ENCODE data around the gene ITGA2B.
"Not testable (repeated sequence)": the region's sequence is repeated elsewhere in the genome, so short reads cannot be mapped to it uniquely, and the experiment has no call there.

Gene ITGA2B

DNA sequence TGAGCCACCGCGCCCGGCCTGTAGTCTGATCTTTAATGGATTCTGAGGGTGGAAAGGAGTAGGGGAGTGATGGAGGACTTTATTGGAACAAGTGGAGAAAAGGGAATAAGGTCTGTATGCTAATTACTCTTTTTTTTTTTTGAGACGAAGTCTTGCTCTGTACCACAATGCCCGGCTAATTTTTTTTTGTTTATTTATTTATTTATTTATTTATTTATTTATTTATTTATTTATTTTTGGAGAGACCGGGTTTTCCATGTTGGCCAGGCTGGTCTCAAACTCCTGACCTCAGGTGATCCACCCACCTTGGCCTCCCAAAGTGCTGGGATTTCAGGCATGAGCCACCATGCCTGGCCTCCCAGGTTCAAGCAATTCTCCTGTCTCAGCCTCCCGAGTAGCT lies 59.9 kb downstream of the ITGA2B start:
- not testable (repeated sequence) for DNase-seq

GRCh38 chr17:44327715-44328449 lies 61.6 kb downstream of the ITGA2B start:
- DNase-seq = no peak

- peak; percentile 94 for DNase-seq
These were observed 62.5 kb downstream of the ITGA2B start for GRCh38 chr17:44326861-44327444.

DNA sequence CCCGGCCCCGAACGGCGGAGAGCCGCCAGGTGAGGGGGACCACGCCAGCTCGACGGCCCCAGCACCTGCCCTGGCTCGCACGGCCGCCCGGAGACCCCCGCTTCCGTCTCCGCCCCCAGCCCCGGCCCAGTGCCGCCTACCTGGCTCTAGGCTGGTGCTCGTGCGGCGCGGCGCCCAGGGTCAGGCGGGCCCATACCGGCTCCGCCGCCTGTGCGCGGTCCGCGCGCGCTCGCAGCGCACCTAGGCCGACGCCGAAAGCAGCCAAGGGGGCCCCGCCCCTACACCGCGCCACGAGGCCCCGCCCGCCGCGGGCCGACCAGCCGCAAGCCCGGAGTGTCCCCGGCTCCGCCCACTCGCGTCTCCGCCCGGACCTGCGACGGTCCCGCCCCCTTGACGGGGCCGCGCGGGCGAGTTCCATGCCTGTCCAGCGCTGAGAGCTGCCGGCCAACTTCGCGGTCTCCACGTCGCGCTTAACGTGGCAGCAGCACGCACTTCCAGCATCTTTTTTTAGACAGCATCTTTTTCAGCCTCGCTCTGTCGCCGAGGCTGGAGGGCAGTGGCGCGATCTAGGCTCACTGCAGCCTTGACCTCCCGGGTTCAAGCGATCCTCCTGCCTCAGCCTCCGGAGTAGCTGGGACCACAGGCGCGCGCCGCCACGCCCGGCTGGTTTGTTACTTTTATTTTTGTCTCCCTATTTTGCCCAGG lies 64.7 kb downstream of the ITGA2B start, which contains the start of gene SLC25A39:
Gene SLC25A39, minus strand, starts transcription at position 253 of the 705 bp plus-strand sequence. CDS start 1,261 bp downstream, outside the sequence.
- DNase-seq = peak; percentile 94

DNA sequence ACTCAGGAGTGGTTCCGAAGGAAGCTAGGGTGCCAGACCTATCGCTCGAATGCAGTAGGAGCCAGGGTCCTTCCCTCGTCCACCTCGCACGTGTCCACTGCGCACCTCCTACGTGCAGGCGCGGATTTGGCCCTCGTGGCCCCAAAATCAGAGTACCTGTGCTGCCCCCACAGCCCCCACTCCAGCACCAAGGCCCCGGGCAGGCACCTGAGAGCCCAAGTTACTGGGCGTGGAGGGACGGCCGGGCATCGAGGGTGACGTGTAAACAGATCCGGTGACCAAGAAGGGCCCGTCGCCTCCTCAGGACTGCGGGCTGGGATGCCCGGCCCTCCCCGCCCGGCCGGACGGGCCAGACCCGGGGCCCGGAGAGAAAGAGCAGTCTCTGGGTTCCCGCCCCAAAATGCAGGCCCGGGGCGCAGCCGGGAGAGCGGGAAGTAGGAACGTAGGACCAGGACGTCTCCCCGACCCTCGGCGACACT lies 65.3 kb downstream of the ITGA2B start:
- no peak for DNase-seq

- DNase-seq = no peak
These were observed 65.9 kb downstream of the ITGA2B start for GRCh38 chr17:44323359-44324091.

DNA sequence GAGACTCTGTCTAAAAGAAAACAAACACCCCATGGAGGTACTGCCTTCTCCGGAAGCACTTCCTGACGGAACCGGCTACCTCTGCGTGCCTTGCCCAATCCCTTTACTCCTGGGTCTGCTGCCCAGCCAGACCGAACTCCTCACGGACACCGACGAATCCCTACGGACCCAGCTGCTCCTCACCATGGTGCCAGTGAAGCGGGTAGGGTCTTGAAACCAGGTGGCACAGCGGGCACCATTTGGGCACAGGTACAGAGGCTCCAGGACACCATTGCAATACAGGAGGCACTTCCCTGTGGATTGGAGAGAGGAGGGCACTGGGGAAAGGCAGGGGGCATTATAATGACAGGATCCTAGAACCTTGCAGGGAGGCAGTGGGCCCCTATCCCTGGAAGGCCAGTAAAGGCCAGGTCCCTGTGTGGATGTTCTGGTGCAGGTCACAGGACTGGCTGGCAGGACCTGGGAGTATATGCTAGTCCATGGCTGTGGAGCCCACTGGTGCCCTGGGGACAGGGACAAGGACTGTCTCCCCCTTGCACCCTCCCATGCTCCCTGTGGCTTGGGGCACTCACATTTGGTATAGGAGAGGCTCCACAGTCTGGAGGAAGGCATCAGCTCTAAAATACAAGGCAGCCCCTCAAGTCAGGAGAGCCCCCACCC lies 67.1 kb downstream of the ITGA2B start:
- no peak for DNase-seq
